OCI-LY1 (cell line): ENCODE measurements around the gene PARN.

ENCODE experiments used
- EZH2 ChIP-seq: fragments of 200-600 bp; sonication (generic), shearing (Covaris generic); IDR thresholded peaks from 2 replicates; pipeline ENCODE4 v1.8.0; 2017; ENCODE audit warnings: borderline replicate concordance, mixed run types, mild to moderate bottlenecking, antibody characterized with exemption, low read length, moderate library complexity, mixed read lengths
- TF ChIP-seq, protein P1 (sequence below): fragments of 200-600 bp; sonication (generic), shearing (Covaris generic); IDR thresholded peaks from 2 replicates; pipeline ENCODE4 v1.5.1; 2017; ENCODE audit warnings: mild to moderate bottlenecking, antibody characterized with exemption, low read length, moderate library complexity, mixed read lengths

GRCh38 chr16:14470788-14471187 lies 159.3 kb downstream of the PARN start:
- no peak for TF ChIP-seq EZH2
- TF ChIP-seq, protein P1, sequence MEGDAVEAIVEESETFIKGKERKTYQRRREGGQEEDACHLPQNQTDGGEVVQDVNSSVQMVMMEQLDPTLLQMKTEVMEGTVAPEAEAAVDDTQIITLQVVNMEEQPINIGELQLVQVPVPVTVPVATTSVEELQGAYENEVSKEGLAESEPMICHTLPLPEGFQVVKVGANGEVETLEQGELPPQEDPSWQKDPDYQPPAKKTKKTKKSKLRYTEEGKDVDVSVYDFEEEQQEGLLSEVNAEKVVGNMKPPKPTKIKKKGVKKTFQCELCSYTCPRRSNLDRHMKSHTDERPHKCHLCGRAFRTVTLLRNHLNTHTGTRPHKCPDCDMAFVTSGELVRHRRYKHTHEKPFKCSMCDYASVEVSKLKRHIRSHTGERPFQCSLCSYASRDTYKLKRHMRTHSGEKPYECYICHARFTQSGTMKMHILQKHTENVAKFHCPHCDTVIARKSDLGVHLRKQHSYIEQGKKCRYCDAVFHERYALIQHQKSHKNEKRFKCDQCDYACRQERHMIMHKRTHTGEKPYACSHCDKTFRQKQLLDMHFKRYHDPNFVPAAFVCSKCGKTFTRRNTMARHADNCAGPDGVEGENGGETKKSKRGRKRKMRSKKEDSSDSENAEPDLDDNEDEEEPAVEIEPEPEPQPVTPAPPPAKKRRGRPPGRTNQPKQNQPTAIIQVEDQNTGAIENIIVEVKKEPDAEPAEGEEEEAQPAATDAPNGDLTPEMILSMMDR = no peak
